ENCODE data around the gene TMEM225B. TPM values are rescaled to one million over a fixed set of nuclear protein-coding genes. Genes with fewer than 3 reads are reported as not detected.

The TMEM225B gene
- total and polyA plus RNA-seq, 2 donors (not counting 1 experiment from before 2014, with no cell fraction given) = 0.86 to 0.95 TPM

- ATAC-seq (ENCODE audit: low read depth) (no peak), DNase-seq (no peak)
- H3K4me3 Mint-ChIP-seq = no peak overlapping the region
- Histone ChIP-seq H2AFZ (ENCODE audit: insufficient read depth, low read depth, low read length, poor library complexity, severe bottlenecking) (no peak overlapping the region), H3K79me2 (ENCODE audit: control insufficient read depth, insufficient read depth, low read length) (no peaks in the 10 kb centered on the region), H3K9ac (ENCODE audit: low read length) (no peak overlapping the region), H3K9me3 (ENCODE audit: control extremely low read depth in 1 of 3, control insufficient read depth in 2 of 3, insufficient read depth in 1 of 3, low read length in 2 of 3) (no peaks in the 10 kb centered on the region), H3K27me3 (replicated peaks in 1 of 4; ENCODE audit: control extremely low read depth in 1 of 4, control insufficient read depth in 3 of 4, insufficient read depth in 4 of 4, low read length in 3 of 4) (peaks cover 0 to 3% (median 1%) of the 10 kb centered on the region in 4 experiments), H4K20me1 (ENCODE audit: control insufficient read depth, insufficient read depth, low read length, poor library complexity, severe bottlenecking) (no peaks in the 10 kb centered on the region), H3K4me2 (replicated peaks; ENCODE audit: low read depth, low read length, poor library complexity, severe bottlenecking) (no peak overlapping the region), H3K4me3 (ENCODE audit: control extremely low read depth in 1 of 5, extremely low read depth in 1 of 5, insufficient read depth in 1 of 5, low read depth in 2 of 5, low read length in 4 of 5) (no peak overlapping the region), H3K27ac (ENCODE audit: low read length in 2 of 2) (no peak overlapping the region), H3K36me3 (replicated peaks in 1 of 2; ENCODE audit: control extremely low read depth in 1 of 2, control insufficient read depth in 1 of 2, extremely low read depth in 1 of 2, insufficient read depth in 2 of 2, low read length in 1 of 2) (no peaks in the 10 kb centered on the region), H3K4me1 (ENCODE audit: control insufficient read depth in 2 of 2, insufficient read depth in 2 of 2, low read length in 2 of 2) (no peaks in the 10 kb centered on the region)
- WGBS (ENCODE audit: insufficient coverage) = no CpG with 5 or more reads among the region's 3 CpGs
- no peak overlapping the region for H3K27ac Mint-ChIP-seq
- no peaks in the 10 kb centered on the region for H3K9me3 Mint-ChIP-seq (ENCODE audit: insufficient read depth)
- ChIA-PET CTCF (no interaction called here), POLR2A (no interaction called here)
- intact Hi-C loops (cut with micrococcal nuclease) = no loop called here
- TF ChIP-seq EZH2 (IDR thresholded peaks at IDR 0.05; ENCODE audit: borderline replicate concordance, insufficient read depth, low read depth, low read length, poor library complexity, severe bottlenecking) = no peak
- no peak for TF ChIP-seq CTCF (IDR thresholded peaks at IDR 0.05)
- H3K27me3 Mint-ChIP-seq = peaks cover 30% of the 10 kb centered on the region
- no peaks in the 10 kb centered on the region for H3K4me1 Mint-ChIP-seq
Measured at GRCh38 chr7:99588868-99589267, 9.2 kb upstream of the TMEM225B start.

- CTCF ChIA-PET = no interaction called here
- no peak for ATAC-seq (ENCODE audit: low read depth)
Measured at GRCh38 chr7:99594948-99595745, 2.9 kb upstream of the TMEM225B start.

More at GRCh38 chr7:99594948-99595745, 2.9 kb upstream of the TMEM225B start:
- Mint-ChIP-seq H3K9me3 (ENCODE audit: insufficient read depth) (no peaks in the 10 kb centered on the region), H3K27me3 (no peaks in the 10 kb centered on the region), H3K4me3 (no peak overlapping the region), H3K27ac (no peak overlapping the region), H3K4me1 (no peaks in the 10 kb centered on the region)
- POLR2A ChIA-PET = no interaction called here
- H3K27me3 ChIP-seq (replicated peaks in 1 of 4; ENCODE audit: control extremely low read depth in 1 of 4, control insufficient read depth in 3 of 4, insufficient read depth in 4 of 4, low read length in 3 of 4) = no peaks in the 10 kb centered on the region
- DNase-seq = no peak
- H3K4me1 ChIP-seq (ENCODE audit: control insufficient read depth in 2 of 2, insufficient read depth in 2 of 2, low read length in 2 of 2) = no peaks in the 10 kb centered on the region
- H4K20me1 ChIP-seq (ENCODE audit: control insufficient read depth, insufficient read depth, low read length, poor library complexity, severe bottlenecking) = no peaks in the 10 kb centered on the region
- peaks cover 0 to 5% (median 0%) of the 10 kb centered on the region in 3 donors for H3K9me3 ChIP-seq (ENCODE audit: control extremely low read depth in 1 of 3, control insufficient read depth in 2 of 3, insufficient read depth in 1 of 3, low read length in 2 of 3)
- H3K4me3 ChIP-seq (ENCODE audit: control extremely low read depth in 1 of 5, extremely low read depth in 1 of 5, insufficient read depth in 1 of 5, low read depth in 2 of 5, low read length in 4 of 5) = no peak overlapping the region
- H3K4me2 ChIP-seq (replicated peaks; ENCODE audit: low read depth, low read length, poor library complexity, severe bottlenecking) = no peak overlapping the region
- WGBS (ENCODE audit: insufficient coverage) = no CpG with 5 or more reads among the region's 7 CpGs
- TF ChIP-seq CTCF (IDR thresholded peaks at IDR 0.05) (no peak), EZH2 (IDR thresholded peaks at IDR 0.05; ENCODE audit: borderline replicate concordance, insufficient read depth, low read depth, low read length, poor library complexity, severe bottlenecking) (no peak)
- H3K79me2 ChIP-seq (ENCODE audit: control insufficient read depth, insufficient read depth, low read length) = no peaks in the 10 kb centered on the region
- no peaks in the 10 kb centered on the region for H3K36me3 ChIP-seq (replicated peaks in 1 of 2; ENCODE audit: control extremely low read depth in 1 of 2, control insufficient read depth in 1 of 2, extremely low read depth in 1 of 2, insufficient read depth in 2 of 2, low read length in 1 of 2)
- H3K27ac ChIP-seq (ENCODE audit: low read length in 2 of 2) = no peak overlapping the region
- H2AFZ ChIP-seq (ENCODE audit: insufficient read depth, low read depth, low read length, poor library complexity, severe bottlenecking) = no peak overlapping the region
- intact Hi-C loops (cut with micrococcal nuclease) = no loop called here
- H3K9ac ChIP-seq (ENCODE audit: low read length) = no peak overlapping the region

Measured in B cell (primary cell).